GM23248 (cell line): Measurements from ENCODE around the gene CCN6.
"Not testable (repeated sequence)": the region's sequence is repeated elsewhere in the genome, so short reads cannot be mapped to it uniquely, and the experiment has no call there.

Experiments
- EZH2 ChIP-seq: fragments of 200-600 bp; sonication (generic); IDR thresholded peaks from 2 replicates; pipeline ENCODE4 v1.6.1; 2018; ENCODE audit warnings: antibody characterized with exemption, mild to moderate bottlenecking; ENCODE audit not compliant: insufficient read depth, poor library complexity, severe bottlenecking
- EZH2phosphoT487 ChIP-seq: fragments of 200-600 bp; sonication (generic); IDR thresholded peaks from 2 replicates; pipeline ENCODE4 v1.6.1; 2018; ENCODE audit warnings: antibody characterized with exemption, moderate library complexity, mild to moderate bottlenecking, low read depth; ENCODE audit not compliant: insufficient read depth

GRCh38 chr6:112106026-112106425, 52.1 kb downstream of the CCN6 start:
- TF ChIP-seq EZH2phosphoT487, EZH2: not testable (repeated sequence)
